Stimulated activated naive B cell treated with anti-CD40 and anti-IgM and Interleukin-4, amounts not matched to agents 10 μg/mL and 1 μg/mL and 100 μg/mL, for 72 hours (primary cell): ENCODE results near the gene AP2A2.

ENCODE experiments used
- ATAC-seq, 2 donors: fragments of 150-1000 bp; cut with Tn5 transposase; replicated peaks; 2 replicates each; pipeline ENCODE4 v1.10.0; 2021; ENCODE audit warnings: moderate library complexity in 1 of 2
- DNase-seq: peaks from one replicate; pipeline ENCODE4 v3.0.0; 2021
- H3K27ac Mint-ChIP-seq: one replicate; pipeline ENCODE4 v1.8.0; 2022; ENCODE audit warnings: mild to moderate bottlenecking, mixed read lengths
- H3K27me3 Mint-ChIP-seq, 2 donors: one replicate each; pipeline ENCODE4 v1.8.0; 2022; ENCODE audit warnings: mixed read lengths in 2 of 2
- H3K36me3 Mint-ChIP-seq, 2 donors: one replicate each; pipeline ENCODE4 v1.8.0; 2022; ENCODE audit warnings: mixed read lengths in 2 of 2, mild to moderate bottlenecking in 1 of 2
- H3K4me1 Mint-ChIP-seq, 2 donors: one replicate each; pipeline ENCODE4 v1.8.0; 2022; ENCODE audit warnings: mixed read lengths in 2 of 2, mild to moderate bottlenecking in 1 of 2
- H3K4me3 Mint-ChIP-seq, 2 donors: one replicate each; pipeline ENCODE4 v1.8.0; 2022; ENCODE audit warnings: mild to moderate bottlenecking in 2 of 2, mixed read lengths in 2 of 2, moderate library complexity in 1 of 2
- H3K9me3 Mint-ChIP-seq, 2 donors: one replicate each; pipeline ENCODE4 v1.8.0; 2022; ENCODE audit warnings: mixed read lengths in 2 of 2, mild to moderate bottlenecking in 1 of 2

Gene AP2A2

DNA sequence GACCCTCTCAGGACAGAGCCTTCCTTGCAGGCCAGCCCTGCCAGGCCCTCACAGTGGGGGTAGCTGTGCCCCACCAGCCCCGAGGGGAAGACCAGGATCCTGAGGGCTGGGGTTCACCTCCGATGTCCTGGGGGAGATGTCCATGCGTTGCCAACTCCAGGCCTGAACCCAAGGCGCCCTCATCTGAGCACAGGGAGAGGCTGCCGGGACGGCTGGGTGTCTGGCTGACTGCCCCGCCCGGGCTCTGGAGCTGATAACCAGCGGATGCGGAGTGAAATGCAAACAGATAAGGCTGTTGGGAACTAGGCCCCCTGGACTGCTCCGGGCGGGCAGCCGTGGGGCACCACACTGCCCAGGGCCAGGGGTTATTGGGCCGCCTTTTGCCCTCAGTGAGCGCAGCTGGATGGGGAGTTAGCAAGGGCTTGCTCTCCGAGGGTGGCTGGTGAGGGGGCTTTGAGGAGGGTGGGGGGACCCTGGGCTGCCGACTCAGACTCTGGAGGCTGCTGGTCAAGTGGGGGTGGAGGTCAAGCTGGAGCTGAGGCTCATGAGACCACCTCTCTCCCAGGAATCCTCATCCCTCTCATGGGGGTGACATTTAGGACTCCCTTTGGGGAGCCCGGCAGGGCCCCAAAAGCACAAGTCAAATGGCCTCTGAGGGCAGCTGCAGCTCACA lies 116.4 kb downstream of the AP2A2 start:
- H3K27ac Mint-ChIP-seq, result no peak overlapping the region
- no peak for DNase-seq

DNA sequence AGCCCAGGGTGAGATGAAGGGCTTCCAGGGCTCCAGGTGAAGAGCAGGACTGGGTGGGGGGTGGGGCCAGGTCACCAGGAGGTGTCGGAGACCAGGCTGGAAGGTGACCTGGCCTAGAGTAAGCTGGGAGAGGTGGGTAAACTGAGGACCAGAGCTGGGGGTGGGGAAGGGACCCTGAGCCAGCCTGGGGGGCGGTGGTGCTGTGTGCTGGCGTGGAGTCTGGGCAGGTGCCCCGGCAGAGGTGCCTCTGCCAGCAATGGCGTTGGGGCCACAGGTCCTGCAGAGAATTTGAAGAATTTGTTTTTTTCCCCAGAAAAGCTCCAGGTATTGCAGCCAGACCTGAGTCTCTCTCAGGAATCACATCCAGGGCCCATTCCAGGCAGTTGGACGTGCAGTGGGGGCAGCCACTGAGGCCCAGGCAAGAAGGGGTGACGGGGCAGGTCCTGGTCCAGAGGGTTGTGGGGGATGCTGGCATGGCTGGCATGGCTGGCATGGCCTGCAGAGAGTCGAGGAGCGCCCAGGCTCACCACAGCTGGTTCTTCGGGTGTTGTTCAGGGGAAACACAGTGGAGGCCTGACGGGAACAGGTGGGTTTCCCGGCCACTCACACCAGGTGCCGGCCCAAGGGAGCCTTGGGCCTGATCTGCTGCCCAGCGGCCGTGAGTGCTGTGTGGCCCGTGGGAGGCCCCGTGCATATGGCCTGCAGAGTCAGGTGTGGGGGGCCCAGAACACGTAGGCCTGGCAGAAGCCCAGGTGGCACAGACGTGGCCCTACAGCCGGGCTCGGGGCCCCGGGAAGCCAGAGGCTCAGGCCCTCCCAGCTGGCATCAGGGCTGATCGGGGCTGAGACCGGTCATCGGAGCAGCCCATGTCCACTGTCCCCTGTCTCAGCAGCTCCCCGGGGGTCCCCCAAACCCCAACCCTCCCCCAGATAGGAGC lies 117.2 kb downstream of the AP2A2 start:
- Mint-ChIP-seq H3K4me1 (peaks cover 0 to 2% of the 10 kb centered on the region in 2 donors), H3K27ac (no peak overlapping the region), H3K4me3 (no peak overlapping the region), H3K9me3 (peaks cover 4 to 5% of the 10 kb centered on the region in 2 donors), H3K27me3 (peaks cover 17 to 29% of the 10 kb centered on the region in 2 donors), H3K36me3 (no peaks in the 10 kb centered on the region)
- ATAC-seq (no peak), DNase-seq (no peak)

More for the DNA sequence above, 116.4 kb downstream of the AP2A2 start:
- H3K36me3 Mint-ChIP-seq, result no peaks in the 10 kb centered on the region
- H3K27me3 Mint-ChIP-seq, result peaks cover 12 to 21% of the 10 kb centered on the region in 2 donors
- peaks cover 0 to 2% of the 10 kb centered on the region in 2 donors for H3K4me1 Mint-ChIP-seq
- H3K4me3 Mint-ChIP-seq, result no peak overlapping the region
- peaks cover 4 to 5% of the 10 kb centered on the region in 2 donors for H3K9me3 Mint-ChIP-seq
- ATAC-seq, result no peak

DNA sequence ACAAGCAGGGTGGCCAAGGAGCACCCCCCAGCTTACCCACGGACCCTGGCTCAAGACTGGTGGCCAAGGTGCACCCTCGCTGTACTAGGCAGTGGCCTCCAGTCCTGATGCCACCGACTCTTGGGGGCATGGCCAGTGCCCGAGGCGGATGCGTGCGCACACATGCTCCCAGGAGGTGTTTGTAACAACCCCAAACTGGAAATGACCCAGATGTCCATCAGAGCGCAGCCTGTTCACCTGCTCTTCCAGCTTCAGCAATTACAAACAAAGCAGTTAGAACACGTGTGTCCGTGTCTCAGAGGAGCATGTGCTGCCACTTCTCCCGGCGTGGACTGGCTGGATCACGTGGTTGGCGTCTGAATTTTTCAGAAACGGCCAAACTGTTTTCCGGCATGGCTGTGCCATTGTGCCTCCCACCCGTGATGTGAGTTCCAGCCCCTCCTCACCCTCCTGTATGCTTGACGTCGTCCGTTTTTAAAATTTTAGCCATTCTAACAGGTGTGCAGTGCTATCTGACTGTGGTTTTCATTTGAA lies 118.0 kb downstream of the AP2A2 start:
- Mint-ChIP-seq H3K27me3 (peaks cover 22 to 36% of the 10 kb centered on the region in 2 donors), H3K4me3 (no peak overlapping the region), H3K9me3 (peaks cover 4 to 5% of the 10 kb centered on the region in 2 donors), H3K4me1 (peaks cover 0 to 2% of the 10 kb centered on the region in 2 donors), H3K27ac (no peak overlapping the region), H3K36me3 (no peaks in the 10 kb centered on the region)
- ATAC-seq (no peak), DNase-seq (no peak)

DNA sequence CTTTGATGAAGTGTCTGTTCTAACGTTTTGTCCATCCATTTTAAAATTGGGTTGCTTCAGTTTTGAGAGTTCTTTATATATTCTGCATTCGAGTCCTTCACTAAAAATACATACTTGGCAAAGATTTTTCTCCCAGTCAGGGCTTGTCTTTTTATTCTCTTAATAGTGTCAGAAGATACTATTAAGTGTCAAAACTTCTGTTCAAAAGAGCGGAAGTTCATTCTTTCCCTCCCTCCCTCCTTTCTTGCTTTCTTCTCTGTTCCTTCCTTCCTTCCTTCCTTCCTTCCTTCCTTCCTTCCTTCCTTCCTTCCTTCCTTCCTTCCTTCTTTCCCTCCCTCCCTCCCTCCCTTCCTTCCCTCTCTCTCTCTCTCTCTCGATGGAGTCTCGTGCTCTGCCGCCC lies 118.5 kb downstream of the AP2A2 start:
- no peak for ATAC-seq
- no peak for DNase-seq
- peaks cover 21 to 42% of the 10 kb centered on the region in 2 donors for H3K27me3 Mint-ChIP-seq
- H3K4me1 Mint-ChIP-seq, result no peaks in the 10 kb centered on the region
- H3K27ac Mint-ChIP-seq, result no peak overlapping the region
- no peaks in the 10 kb centered on the region for H3K36me3 Mint-ChIP-seq
- H3K9me3 Mint-ChIP-seq, result peaks cover 4% of the 10 kb centered on the region in 2 donors
- H3K4me3 Mint-ChIP-seq, result no peak overlapping the region

DNA sequence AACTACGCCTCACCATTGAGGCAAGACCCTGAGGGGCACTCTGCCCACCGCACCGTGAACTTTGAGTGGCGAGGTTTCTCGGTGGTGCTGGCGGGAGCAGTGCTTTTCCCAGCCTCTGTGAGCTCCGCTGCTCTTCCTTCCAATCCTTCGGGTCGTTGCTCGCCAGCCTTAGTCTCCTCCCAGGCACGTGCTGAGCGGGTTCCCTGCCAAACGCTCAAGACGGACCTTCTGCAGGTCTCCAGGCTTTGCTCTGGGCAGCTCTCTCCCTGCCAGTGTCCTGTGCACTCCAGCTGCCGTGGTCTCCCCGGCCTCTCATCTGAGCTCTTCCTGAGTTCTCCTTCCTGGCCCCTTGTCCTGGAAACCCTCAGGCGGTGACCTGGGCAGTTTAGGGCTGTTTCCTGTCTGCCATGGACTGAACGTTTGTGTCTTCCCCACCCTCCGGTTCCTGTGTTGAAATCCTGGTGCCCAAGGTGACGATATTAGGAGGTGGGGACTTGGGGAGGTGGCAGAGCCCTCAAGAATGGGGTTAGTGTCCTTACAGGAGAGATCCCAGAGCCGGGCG lies 122.0 kb downstream of the AP2A2 start:
- DNase-seq (no peak), ATAC-seq (no peak)
- H3K36me3 Mint-ChIP-seq, result no peaks in the 10 kb centered on the region
- no peak overlapping the region for H3K4me3 Mint-ChIP-seq
- no peak overlapping the region for H3K27ac Mint-ChIP-seq
- H3K27me3 Mint-ChIP-seq, result peaks cover 32 to 57% of the 10 kb centered on the region in 2 donors
- H3K9me3 Mint-ChIP-seq, result peaks cover 4% of the 10 kb centered on the region in 2 donors
- peaks cover 5 to 6% of the 10 kb centered on the region in 2 donors for H3K4me1 Mint-ChIP-seq

DNA sequence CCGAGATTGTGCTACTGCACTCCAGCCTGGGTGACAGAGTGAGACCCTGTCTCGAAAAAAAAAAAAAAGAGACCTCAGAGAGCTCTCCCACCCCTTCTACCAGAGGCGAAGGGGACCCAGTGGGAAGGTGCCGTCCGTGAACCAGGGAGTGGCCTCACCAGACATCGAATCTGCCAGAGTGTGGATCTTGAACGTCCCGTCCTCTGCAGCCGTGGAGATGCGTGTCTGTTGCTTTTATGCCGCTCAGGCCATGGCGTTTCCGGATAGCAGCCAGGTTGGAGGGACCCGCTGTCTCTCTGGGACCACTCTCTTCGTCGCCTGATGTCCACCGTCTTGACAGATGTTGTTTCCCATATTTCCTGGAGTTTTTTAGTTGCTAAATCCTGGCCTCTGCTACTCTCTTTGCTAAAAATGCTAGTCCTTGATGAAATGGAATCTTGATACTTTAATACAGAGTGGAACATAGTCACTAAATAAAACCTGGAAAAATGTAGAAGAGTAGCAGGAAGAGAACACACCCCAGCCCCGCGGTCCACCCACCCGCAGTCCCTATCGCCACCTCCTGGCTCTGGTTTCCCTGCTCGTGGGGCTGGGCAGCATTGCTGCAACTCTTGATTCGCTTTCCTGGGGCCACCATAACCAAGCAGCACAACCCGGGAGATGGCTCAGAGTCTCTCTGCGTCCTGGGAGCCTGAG lies 122.9 kb downstream of the AP2A2 start:
- H3K4me3 Mint-ChIP-seq, result no peak overlapping the region

DNA sequence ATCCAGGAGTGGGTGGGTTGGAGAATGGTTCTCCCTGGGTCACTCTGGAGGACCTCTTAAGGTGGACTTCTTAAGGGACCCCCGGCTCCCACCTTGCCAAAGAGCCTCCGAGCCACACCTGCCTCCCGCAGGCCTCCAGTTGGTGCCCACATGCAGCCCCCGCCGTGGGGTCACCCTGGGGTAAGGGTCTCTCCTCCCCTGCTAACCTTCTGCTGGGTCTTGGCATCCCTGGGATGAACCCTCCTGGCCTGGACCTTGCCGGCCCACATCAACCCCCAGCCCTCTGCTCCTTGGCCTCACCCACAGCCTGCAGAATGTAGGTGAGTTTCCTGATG lies 123.4 kb downstream of the AP2A2 start:
- peaks cover 4% of the 10 kb centered on the region in 2 donors for H3K9me3 Mint-ChIP-seq
- H3K4me3 Mint-ChIP-seq, result no peak overlapping the region
- H3K27ac Mint-ChIP-seq, result no peak overlapping the region
- peaks cover 32 to 50% of the 10 kb centered on the region in 2 donors for H3K27me3 Mint-ChIP-seq
- ATAC-seq (no peak), DNase-seq (no peak)
- peaks cover 5 to 6% of the 10 kb centered on the region in 2 donors for H3K4me1 Mint-ChIP-seq
- no peaks in the 10 kb centered on the region for H3K36me3 Mint-ChIP-seq

More for the DNA sequence above, 122.9 kb downstream of the AP2A2 start:
- ATAC-seq (no peak), DNase-seq (no peak)
- Mint-ChIP-seq H3K9me3 (peaks cover 4% of the 10 kb centered on the region in 2 donors), H3K4me1 (peaks cover 5 to 6% of the 10 kb centered on the region in 2 donors), H3K36me3 (no peaks in the 10 kb centered on the region), H3K27ac (no peak overlapping the region), H3K27me3 (peaks cover 32 to 55% of the 10 kb centered on the region in 2 donors)

DNA sequence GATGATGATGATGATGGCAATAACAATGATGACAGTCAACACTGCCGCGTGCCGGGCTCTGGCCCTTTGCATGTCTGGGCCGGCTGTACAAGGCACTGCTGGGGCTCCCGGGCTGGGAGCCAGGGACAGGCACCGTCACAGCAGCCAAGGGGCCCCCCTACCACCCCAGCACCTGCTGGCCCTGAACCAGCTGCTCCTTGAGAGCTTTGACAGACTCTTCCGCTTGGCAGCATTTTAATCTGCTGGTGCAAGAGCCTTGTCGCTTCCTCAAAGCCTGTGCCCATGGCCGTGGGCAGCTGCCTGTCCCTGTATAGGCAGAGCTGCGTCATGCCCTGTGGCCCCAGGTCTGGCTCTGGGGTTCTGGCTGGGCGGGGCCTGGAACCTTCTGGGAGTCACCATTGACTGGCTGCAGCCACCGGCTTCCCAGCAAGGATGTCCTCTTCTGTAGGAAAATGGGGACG lies 123.8 kb downstream of the AP2A2 start:
- Mint-ChIP-seq H3K36me3 (no peaks in the 10 kb centered on the region), H3K4me1 (peaks cover 5 to 6% of the 10 kb centered on the region in 2 donors), H3K4me3 (no peak overlapping the region), H3K9me3 (peaks cover 4% of the 10 kb centered on the region in 2 donors), H3K27ac (no peak overlapping the region), H3K27me3 (peaks cover 32 to 50% of the 10 kb centered on the region in 2 donors)
- no peak for ATAC-seq
- DNase-seq, result no peak

DNA sequence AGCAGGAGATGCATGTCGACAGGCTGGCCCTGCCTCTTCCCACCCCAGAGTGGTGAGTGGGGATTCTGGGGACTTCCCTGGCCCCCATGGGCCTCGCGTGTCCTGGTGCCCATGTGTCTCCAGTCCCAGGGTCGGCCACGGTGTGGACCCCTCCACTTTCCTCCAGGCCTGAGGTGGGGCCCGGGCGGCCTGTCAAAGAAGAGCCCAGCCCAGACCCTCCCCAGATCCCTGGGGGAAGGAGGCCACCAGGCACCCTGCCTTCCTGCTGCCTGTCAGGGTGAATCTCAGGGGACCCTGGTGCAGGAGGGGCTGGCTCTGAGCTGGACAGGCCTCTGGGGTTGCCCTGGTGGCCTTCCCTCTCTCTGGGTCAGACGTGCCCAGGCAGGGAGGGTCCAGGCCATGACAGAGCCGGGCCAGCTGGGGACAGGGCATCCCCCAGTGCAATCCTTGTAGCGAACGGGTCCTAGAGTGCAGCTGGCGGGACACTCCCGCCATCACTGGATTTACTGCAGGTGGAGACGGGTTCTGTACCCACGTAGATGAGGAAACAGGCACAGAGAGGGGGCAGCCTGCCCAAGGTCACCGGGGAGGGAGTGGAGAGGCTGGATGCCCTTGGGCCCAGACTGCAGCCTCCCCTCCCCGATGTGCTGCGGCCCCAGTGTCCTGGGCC lies 124.4 kb downstream of the AP2A2 start:
- Mint-ChIP-seq H3K27ac (no peak overlapping the region), H3K27me3 (peaks cover 32 to 50% of the 10 kb centered on the region in 2 donors), H3K4me1 (peaks cover 5 to 6% of the 10 kb centered on the region in 2 donors), H3K9me3 (peaks cover 1 to 2% of the 10 kb centered on the region in 2 donors), H3K4me3 (no peak overlapping the region), H3K36me3 (no peaks in the 10 kb centered on the region)
- DNase-seq, result no peak
- no peak for ATAC-seq

DNA sequence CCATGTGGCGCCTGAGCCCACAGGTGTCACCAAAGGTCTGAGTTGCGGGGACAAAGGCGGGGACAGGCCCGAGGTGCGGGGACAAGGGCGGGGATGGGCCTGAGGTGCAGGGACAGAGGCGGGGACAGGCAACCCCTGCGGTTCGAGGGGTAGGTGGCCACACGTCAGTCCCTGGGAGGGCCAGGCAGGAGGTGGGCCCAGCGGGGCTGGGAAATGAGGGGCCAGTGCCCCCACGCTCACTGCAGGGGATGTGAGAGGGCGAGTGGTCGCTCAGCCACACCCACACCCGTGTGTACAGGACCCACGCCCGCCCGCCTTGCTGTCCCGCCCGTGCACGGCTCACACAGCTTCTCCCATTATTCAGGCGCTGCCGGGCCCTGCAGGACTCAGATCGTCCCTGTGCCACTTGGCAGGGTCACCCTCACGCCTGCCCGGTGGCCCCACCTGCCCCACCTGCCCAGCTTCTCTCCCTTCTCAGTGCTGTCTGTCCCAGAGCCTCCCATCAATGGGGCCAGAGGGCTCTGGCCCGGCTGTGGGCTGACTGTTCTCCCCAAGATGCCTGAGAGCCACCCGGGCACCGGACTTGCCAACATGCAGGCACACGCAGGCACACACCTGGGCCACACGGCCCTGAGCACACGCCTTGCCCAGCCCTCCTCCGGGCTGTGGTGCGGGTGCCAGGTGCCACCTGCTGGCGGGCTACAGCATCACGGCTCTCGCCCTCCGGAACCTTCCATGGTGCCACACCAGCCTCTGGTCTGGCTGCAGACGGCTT lies 125.1 kb downstream of the AP2A2 start:
- Mint-ChIP-seq H3K9me3 (no peaks in the 10 kb centered on the region), H3K4me3 (no peak overlapping the region), H3K4me1 (peaks cover 5 to 6% of the 10 kb centered on the region in 2 donors), H3K27me3 (peaks cover 32 to 49% of the 10 kb centered on the region in 2 donors), H3K36me3 (no peaks in the 10 kb centered on the region), H3K27ac (peak overlapping the region; percentile 65)
- peak; percentile 71 for DNase-seq
- ATAC-seq, result peak; percentile 99 to 100

DNA sequence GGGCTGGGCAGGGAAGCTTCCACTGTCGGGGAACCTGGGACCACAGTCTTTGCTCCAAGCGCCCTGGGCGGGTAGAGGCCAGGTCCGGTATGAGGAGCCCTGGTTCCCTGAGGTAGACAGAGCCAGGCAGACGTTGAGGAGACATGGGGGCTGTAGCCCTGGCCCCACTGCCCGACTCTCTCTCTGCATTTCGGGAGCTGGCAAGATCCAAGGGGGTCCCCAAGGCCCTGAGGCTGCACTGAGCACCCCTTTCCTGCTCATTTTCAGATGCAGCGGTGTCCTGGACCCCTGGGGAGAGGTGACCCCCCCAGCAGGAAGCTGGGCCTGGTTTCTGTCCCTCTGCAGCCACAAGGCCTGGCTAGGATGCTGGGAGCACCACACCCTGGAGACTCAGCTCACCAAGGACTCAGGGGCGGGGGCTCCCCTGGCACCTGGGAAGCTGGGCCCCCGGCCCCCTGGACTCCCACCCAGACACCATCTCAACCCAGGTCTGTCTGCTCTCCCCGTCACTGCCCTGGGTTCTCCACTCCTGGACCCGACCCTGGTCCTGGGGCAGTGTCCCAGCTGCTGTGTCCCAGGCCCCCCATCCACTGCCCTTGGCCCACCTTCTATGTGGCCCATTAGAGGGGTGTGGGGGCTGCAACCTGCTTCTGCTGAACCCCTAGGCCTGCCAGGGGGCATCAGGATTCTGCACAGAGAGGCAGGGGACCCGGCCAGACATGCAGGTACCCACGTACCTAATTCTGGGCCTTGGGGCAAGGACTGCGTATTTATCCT lies 125.9 kb downstream of the AP2A2 start:
- no peak overlapping the region for H3K27ac Mint-ChIP-seq
- no peak overlapping the region for H3K4me3 Mint-ChIP-seq
- no peaks in the 10 kb centered on the region for H3K36me3 Mint-ChIP-seq
- ATAC-seq (peak in 1 of 2 donors; percentile 8), DNase-seq (no peak)
- peaks cover 6% of the 10 kb centered on the region in 2 donors for H3K4me1 Mint-ChIP-seq
- peaks cover 27 to 49% of the 10 kb centered on the region in 2 donors for H3K27me3 Mint-ChIP-seq
- H3K9me3 Mint-ChIP-seq, result no peaks in the 10 kb centered on the region
